H1 (cell line): ENCODE measurements around the gene DDAH2. TPM values are rescaled to one million over a fixed set of nuclear protein-coding genes. Genes with fewer than 3 reads are reported as not detected.
A peak's percentile ranks its signal among the peaks of the same experiment; 100 is the strongest.

Experiments
- CHD1 ChIP-seq: IDR thresholded peaks from 2 replicates; pipeline ENCODE4 v1.6.1; 2012; ENCODE audit warnings: low read depth, low read length, improper control_type of control experiment
- GABPA ChIP-seq: IDR thresholded peaks from 2 replicates; pipeline ENCODE4 v1.6.1; 2011; ENCODE audit warnings: mild to moderate bottlenecking, low read length, moderate library complexity, borderline replicate concordance; ENCODE audit not compliant: insufficient read depth
- JUN ChIP-seq: IDR thresholded peaks from 2 replicates; pipeline ENCODE4 v1.6.1; 2011; ENCODE audit warnings: low read depth, mild to moderate bottlenecking, improper control_type of control experiment, low read length
- NRF1 ChIP-seq: IDR thresholded peaks from 2 replicates; pipeline ENCODE4 v1.6.1; 2011; ENCODE audit warnings: mild to moderate bottlenecking, low read depth, low read length, improper control_type of control experiment
- POLR2A ChIP-seq, 2 experiments: IDR thresholded peaks; 1 replicate in 1 of 2; 2 replicates in 1 of 2; pipeline ENCODE4 v1.6.1; 2011; ENCODE audit warnings: low read depth in 2 of 2, low read length in 2 of 2, mild to moderate bottlenecking in 2 of 2; ENCODE audit errors: control extremely low read depth in 1 of 2
- RAD21 ChIP-seq, 2 experiments: IDR thresholded peaks in 1 of 2; conservative IDR thresholded peaks in 1 of 2; 2 replicates each; pipeline ENCODE4 v1.6.1; 2011; ENCODE audit warnings: low read depth in 2 of 2, low read length in 2 of 2, improper control_type of control experiment in 1 of 2, inconsistent platforms in 1 of 2, mild to moderate bottlenecking in 1 of 2, moderate library complexity in 1 of 2
- RBBP5 ChIP-seq: IDR thresholded peaks from 2 replicates; pipeline ENCODE4 v1.7.1; 2012; ENCODE audit warnings: low read depth, mild to moderate bottlenecking, inconsistent platforms, low read length, moderate library complexity, borderline replicate concordance
- SRF ChIP-seq: IDR thresholded peaks from 2 replicates; pipeline ENCODE4 v1.6.1; 2011; ENCODE audit warnings: mild to moderate bottlenecking, low read depth, low read length, moderate library complexity
- SUZ12 ChIP-seq: fragments of 200-600 bp; sonication (generic); IDR thresholded peaks from 2 replicates; pipeline ENCODE4 v1.6.1; 2012; ENCODE audit warnings: mild to moderate bottlenecking, inconsistent platforms, low read length, moderate library complexity, mixed read lengths
- polyA plus RNA-seq, 7 experiments: library from polyadenylated mRNA; depleted of rRNA in 3 of 7; stranded (reverse) in 5 of 7; unstranded in 2 of 7; fragments of >200 nt in 5 of 7; fragments of 200-250 nt in 2 of 7; gene quantifications; 1 replicate in 5 of 7; 2 replicates in 1 of 7; 4 replicates in 1 of 7; pipeline versions ENCODE4 v1.2.1 to v1.2.3, GENCODE V29; 2011 to 2013; ENCODE audit warnings: missing spikeins in 2 of 7, mixed read lengths in 2 of 7
- total RNA-seq: library from RNA; stranded (reverse); fragmentation: NEBNext Ultra II Directional; extraction: Animal tissue kit (Norgen Biotek cat#: 25700); gene quantifications from 2 replicates; pipeline ENCODE4 v1.2.1, GENCODE V29; 2021
- TF ChIP-seq, protein P1 (sequence below): IDR thresholded peaks from 2 replicates; pipeline ENCODE4 v1.6.1; 2012; ENCODE audit warnings: inconsistent platforms

DDAH2 gene
- total and polyA plus RNA-seq, 2 of the 8 experiments (the other 6 are each of a cell fraction or from before 2014, with no cell fraction given) = 53.3 to 73.5 TPM

- TF ChIP-seq RBBP5 = 0 out of 2 replicates have a peak, but pooled peaks have one; percentile 56
- no peak for TF ChIP-seq POLR2A (IDR thresholded peaks at IDR 0.05; ENCODE audit: control extremely low read depth in 1 of 2, low read depth in 2 of 2, low read length in 2 of 2)
- no peak for TF ChIP-seq JUN
- TF ChIP-seq SRF = no peak
- no peak; a peak in 1 of 4 replicates for TF ChIP-seq RAD21 (IDR thresholded peaks at IDR 0.05 in 1 of 2, conservative IDR thresholded peaks at IDR 0.05 in 1 of 2; ENCODE audit: low read depth in 2 of 2, low read length in 2 of 2)
- TF ChIP-seq NRF1 = no peak
- no peak for TF ChIP-seq CHD1
- TF ChIP-seq SUZ12 = peak; percentile 20; the same call in 1 of the 2 replicates
- TF ChIP-seq GABPA = no peak
- TF ChIP-seq, protein P1, sequence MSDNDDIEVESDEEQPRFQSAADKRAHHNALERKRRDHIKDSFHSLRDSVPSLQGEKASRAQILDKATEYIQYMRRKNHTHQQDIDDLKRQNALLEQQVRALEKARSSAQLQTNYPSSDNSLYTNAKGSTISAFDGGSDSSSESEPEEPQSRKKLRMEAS = no peak
Observed at GRCh38 chr6:31681135-31681671, 47.9 kb downstream of the DDAH2 start (continued).
